ENCODE results near the gene NMNAT2.

- TF ChIP-seq POLR2AphosphoS5 (IDR thresholded peaks at IDR 0.05) (no peak), EP300 (IDR thresholded peaks at IDR 0.05) (no peak), CTCF (IDR thresholded peaks at IDR 0.05) (no peak)
These were observed 171.7 kb downstream of the NMNAT2 start for GRCh38 chr1:183246436-183246835.
